ENCODE data around the gene AFF4. TPM values are rescaled to one million over a fixed set of nuclear protein-coding genes. Genes with fewer than 3 reads are reported as not detected.
A peak's percentile ranks its signal among the peaks of the same experiment; 100 is the strongest.

Gene AFF4
- total RNA-seq, 2 donors from 2014 or later, result 107 to 108 TPM

- peaks cover 61% of the 10 kb centered on the region for H3K36me3 Mint-ChIP-seq (ENCODE audit: low read depth)
- Histone ChIP-seq H3K4me1 (ENCODE audit: control insufficient read depth, insufficient read depth, low read length) (no peaks in the 10 kb centered on the region), H3K36me3 (ENCODE audit: control insufficient read depth, insufficient read depth, low read length) (peaks cover 89% of the 10 kb centered on the region), H3K27ac (ENCODE audit: low read depth, low read length) (no peak overlapping the region), H3K9ac (ENCODE audit: extremely low read depth, low read length, poor library complexity, severe bottlenecking) (no peak overlapping the region), H3K9me3 (ENCODE audit: control insufficient read depth, low read length) (peaks cover 5% of the 10 kb centered on the region), H3K4me3 (ENCODE audit: low read length) (no peak overlapping the region), H3K27me3 (ENCODE audit: control insufficient read depth, insufficient read depth, low read length, poor library complexity, severe bottlenecking) (no peaks in the 10 kb centered on the region)
- DNase-seq, result no peak
- H3K4me3 Mint-ChIP-seq, result no peak overlapping the region
- TF ChIP-seq, protein P1, sequence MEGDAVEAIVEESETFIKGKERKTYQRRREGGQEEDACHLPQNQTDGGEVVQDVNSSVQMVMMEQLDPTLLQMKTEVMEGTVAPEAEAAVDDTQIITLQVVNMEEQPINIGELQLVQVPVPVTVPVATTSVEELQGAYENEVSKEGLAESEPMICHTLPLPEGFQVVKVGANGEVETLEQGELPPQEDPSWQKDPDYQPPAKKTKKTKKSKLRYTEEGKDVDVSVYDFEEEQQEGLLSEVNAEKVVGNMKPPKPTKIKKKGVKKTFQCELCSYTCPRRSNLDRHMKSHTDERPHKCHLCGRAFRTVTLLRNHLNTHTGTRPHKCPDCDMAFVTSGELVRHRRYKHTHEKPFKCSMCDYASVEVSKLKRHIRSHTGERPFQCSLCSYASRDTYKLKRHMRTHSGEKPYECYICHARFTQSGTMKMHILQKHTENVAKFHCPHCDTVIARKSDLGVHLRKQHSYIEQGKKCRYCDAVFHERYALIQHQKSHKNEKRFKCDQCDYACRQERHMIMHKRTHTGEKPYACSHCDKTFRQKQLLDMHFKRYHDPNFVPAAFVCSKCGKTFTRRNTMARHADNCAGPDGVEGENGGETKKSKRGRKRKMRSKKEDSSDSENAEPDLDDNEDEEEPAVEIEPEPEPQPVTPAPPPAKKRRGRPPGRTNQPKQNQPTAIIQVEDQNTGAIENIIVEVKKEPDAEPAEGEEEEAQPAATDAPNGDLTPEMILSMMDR (conservative IDR thresholded peaks at IDR 0.05), result no peak
- WGBS, 2 experiments (ENCODE audit: insufficient coverage in 1 of 2, insufficient read length in 1 of 2), result 92 to 97% methylated on average over 2 to 4 of the region's 4 CpGs
- no peak overlapping the region for H3K27ac Mint-ChIP-seq
- H3K4me1 Mint-ChIP-seq, result no peaks in the 10 kb centered on the region
- H3K27me3 Mint-ChIP-seq (ENCODE audit: insufficient read depth), result no peaks in the 10 kb centered on the region
- H3K9me3 Mint-ChIP-seq, result no peaks in the 10 kb centered on the region
Observed at GRCh38 chr5:132901036-132901435, 62.4 kb downstream of the AFF4 start.

DNA sequence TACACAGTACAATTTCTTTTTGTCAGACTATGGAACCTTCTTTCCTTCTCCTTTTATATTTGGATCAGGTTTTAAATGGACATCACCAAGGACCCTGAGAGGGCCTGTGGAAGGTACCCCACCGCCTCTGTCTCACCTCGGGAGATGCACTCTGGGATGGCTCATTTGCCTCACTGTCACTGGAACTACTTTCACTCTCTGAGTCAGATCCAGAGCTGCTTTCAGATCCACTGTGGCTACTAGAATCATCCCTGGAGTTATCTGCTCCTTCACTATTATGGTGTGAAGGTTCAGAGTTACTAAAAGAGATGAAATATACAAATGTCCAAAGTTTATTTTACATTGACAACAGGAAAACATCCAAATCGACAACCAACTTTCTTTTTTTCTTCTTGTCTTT is 65.3 kb downstream of the AFF4 start:
- Histone ChIP-seq H3K27me3 (ENCODE audit: control insufficient read depth, insufficient read depth, low read length, poor library complexity, severe bottlenecking) (no peaks in the 10 kb centered on the region), H3K36me3 (ENCODE audit: control insufficient read depth, insufficient read depth, low read length) (peaks cover 91% of the 10 kb centered on the region), H3K27ac (ENCODE audit: low read depth, low read length) (no peak overlapping the region), H3K9me3 (ENCODE audit: control insufficient read depth, low read length) (peaks cover 5% of the 10 kb centered on the region), H3K9ac (ENCODE audit: extremely low read depth, low read length, poor library complexity, severe bottlenecking) (no peak overlapping the region), H3K4me3 (ENCODE audit: low read length) (no peak overlapping the region), H3K4me1 (ENCODE audit: control insufficient read depth, insufficient read depth, low read length) (no peaks in the 10 kb centered on the region)
- 79 to 88% methylated on average over 3 of the region's 3 CpGs for WGBS, 2 experiments (ENCODE audit: insufficient coverage in 1 of 2, insufficient read length in 1 of 2)
- H3K36me3 Mint-ChIP-seq (ENCODE audit: low read depth), result peaks cover 71% of the 10 kb centered on the region
- no peak for DNase-seq
- H3K4me1 Mint-ChIP-seq, result no peaks in the 10 kb centered on the region
- H3K27me3 Mint-ChIP-seq (ENCODE audit: insufficient read depth), result no peaks in the 10 kb centered on the region
- TF ChIP-seq, protein P1 (conservative IDR thresholded peaks at IDR 0.05), result no peak
- no peaks in the 10 kb centered on the region for H3K9me3 Mint-ChIP-seq
- H3K4me3 Mint-ChIP-seq, result no peak overlapping the region
- H3K27ac Mint-ChIP-seq, result no peak overlapping the region

- no peak overlapping the region for H3K27ac ChIP-seq (ENCODE audit: low read depth, low read length)
Observed at GRCh38 chr5:132896685-132897084, 66.7 kb downstream of the AFF4 start.

More at GRCh38 chr5:132896685-132897084, 66.7 kb downstream of the AFF4 start:
- H3K36me3 ChIP-seq (ENCODE audit: control insufficient read depth, insufficient read depth, low read length), result peaks cover 95% of the 10 kb centered on the region
- no peak overlapping the region for H3K4me3 ChIP-seq (ENCODE audit: low read length)
- WGBS, 2 experiments (ENCODE audit: insufficient coverage in 1 of 2, insufficient read length in 1 of 2), result 93 to 99% methylated on average over 7 of the region's 7 CpGs
- no peak for DNase-seq
- Mint-ChIP-seq H3K4me1 (no peaks in the 10 kb centered on the region), H3K4me3 (no peak overlapping the region), H3K36me3 (ENCODE audit: low read depth) (peaks cover 79% of the 10 kb centered on the region), H3K27me3 (ENCODE audit: insufficient read depth) (no peaks in the 10 kb centered on the region), H3K27ac (peak overlapping the region; percentile 25), H3K9me3 (no peaks in the 10 kb centered on the region)
- H3K27me3 ChIP-seq (ENCODE audit: control insufficient read depth, insufficient read depth, low read length, poor library complexity, severe bottlenecking), result no peaks in the 10 kb centered on the region
- TF ChIP-seq, protein P1 (conservative IDR thresholded peaks at IDR 0.05), result no peak
- peaks cover 5% of the 10 kb centered on the region for H3K9me3 ChIP-seq (ENCODE audit: control insufficient read depth, low read length)
- H3K4me1 ChIP-seq (ENCODE audit: control insufficient read depth, insufficient read depth, low read length), result no peaks in the 10 kb centered on the region
- H3K9ac ChIP-seq (ENCODE audit: extremely low read depth, low read length, poor library complexity, severe bottlenecking), result no peak overlapping the region
